Karpas-422 (cell line): Measurements from ENCODE around the gene WAPL. TPM values are rescaled to one million over a fixed set of nuclear protein-coding genes. Genes with fewer than 3 reads are reported as not detected.
A peak's percentile ranks its signal among the peaks of the same experiment; 100 is the strongest.
"Not testable (repeated sequence)": the region's sequence is repeated elsewhere in the genome, so short reads cannot be mapped to it uniquely, and the experiment has no call there.

Experiments used
- DNase-seq: peaks from one replicate; pipeline ENCODE4 v3.0.0-alpha.2; 2015
- H2AFZ ChIP-seq: fragments of 200-600 bp; sonication (generic); 2 replicates; pipeline ENCODE4 v1.6.1; 2014; ENCODE audit warnings: antibody characterized with exemption, low read length, mixed read lengths
- H3K27ac ChIP-seq: fragments of 200-600 bp; sonication (generic); 2 replicates; pipeline ENCODE4 v1.5.1; 2014; ENCODE audit warnings: mild to moderate bottlenecking, low read length, moderate library complexity
- H3K27me3 ChIP-seq: fragments of 200-600 bp; sonication (generic); 2 replicates; pipeline ENCODE4 v1.6.1; 2014; ENCODE audit warnings: low read length, mixed read lengths
- H3K36me3 ChIP-seq: fragments of 200-600 bp; sonication (generic); 2 replicates; pipeline ENCODE4 v1.6.1; 2014; ENCODE audit warnings: low read length, mixed read lengths; ENCODE audit not compliant: insufficient read depth
- H3K4me1 ChIP-seq: fragments of 200-600 bp; sonication (generic); 2 replicates; pipeline ENCODE4 v1.6.1; 2014; ENCODE audit warnings: mild to moderate bottlenecking, low read length, mixed read lengths
- H3K4me2 ChIP-seq: fragments of 200-600 bp; sonication (generic); 2 replicates; pipeline ENCODE4 v1.6.1; 2014; ENCODE audit warnings: low read length, low read depth, mild to moderate bottlenecking; ENCODE audit not compliant: poor library complexity, severe bottlenecking
- H3K4me3 ChIP-seq: fragments of 200-600 bp; sonication (generic); 2 replicates; pipeline ENCODE4 v1.5.1; 2014; ENCODE audit warnings: mild to moderate bottlenecking, antibody characterized with exemption, low read length, mixed read lengths
- H3K79me2 ChIP-seq: fragments of 200-600 bp; sonication (generic); 2 replicates; pipeline ENCODE4 v1.6.1; 2014; ENCODE audit warnings: mild to moderate bottlenecking, low read length, mixed read lengths
- H3K9ac ChIP-seq: fragments of 200-600 bp; sonication (generic); 2 replicates; pipeline ENCODE4 v1.6.0; 2014; ENCODE audit warnings: low read length
- H3K9me2 ChIP-seq: fragments of 200-600 bp; sonication (generic), shearing (Covaris generic); replicated peaks from 2 replicates; pipeline ENCODE4 v1.6.0; 2014; ENCODE audit warnings: mild to moderate bottlenecking, low read length, moderate library complexity; ENCODE audit not compliant: insufficient read depth
- H3K9me3 ChIP-seq: fragments of 300-700, 200-600 bp; sonication (generic); 2 replicates; pipeline ENCODE4 v1.6.1; 2014; ENCODE audit warnings: low read length, mixed read lengths
- H4K20me1 ChIP-seq: fragments of 200-600 bp; sonication (generic); 2 replicates; pipeline ENCODE4 v1.6.1; 2014; ENCODE audit warnings: mild to moderate bottlenecking, antibody characterized with exemption, low read length, low read depth; ENCODE audit not compliant: insufficient read depth
- total RNA-seq: library from RNA; depleted of rRNA; stranded (reverse); fragments of >200 nt; shearing (Covaris generic); gene quantifications from 2 replicates; pipeline ENCODE4 v1.2.3, GENCODE V29; 2014; ENCODE audit warnings: low replicate concordance

The WAPL gene
- total RNA-seq, 1 experiment from 2014 or later: 30.5 TPM

- Histone ChIP-seq H3K9ac (no peak overlapping the region), H3K9me3 (no peaks in the 10 kb centered on the region), H3K27me3 (no peaks in the 10 kb centered on the region), H2AFZ (no peak overlapping the region), H4K20me1 (no peaks in the 10 kb centered on the region), H3K36me3 (no peaks in the 10 kb centered on the region), H3K4me2 (no peak overlapping the region), H3K4me3 (no peak overlapping the region), H3K79me2 (no peaks in the 10 kb centered on the region), H3K27ac (no peak overlapping the region), H3K9me2 (no peaks in the 10 kb centered on the region), H3K4me1 (no peaks in the 10 kb centered on the region)
- DNase-seq: no peak
Observed at GRCh38 chr10:86535132-86535882, 13.7 kb upstream of the WAPL start.

DNA sequence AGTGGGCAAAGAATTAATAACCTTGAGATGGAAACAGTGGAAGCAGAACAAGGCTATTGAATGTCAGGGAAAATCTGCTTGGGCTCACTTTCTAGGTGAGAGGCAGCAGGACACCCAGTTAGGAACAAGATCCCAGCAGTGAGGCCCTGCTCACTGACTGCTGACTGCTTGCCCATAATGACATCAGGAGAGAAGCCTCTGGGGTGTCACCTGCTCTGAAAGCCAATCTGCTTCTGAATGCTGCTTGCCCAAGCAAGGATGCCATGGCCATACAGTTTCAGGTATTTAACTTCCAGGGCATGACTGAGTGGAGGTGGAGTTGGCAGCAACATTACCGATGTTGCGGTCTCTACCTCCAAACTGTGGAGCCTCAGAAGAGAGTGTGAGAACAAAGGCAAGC, 11.7 kb upstream of the WAPL start:
- DNase-seq: no peak
- Histone ChIP-seq H3K36me3 (no peaks in the 10 kb centered on the region), H3K9me2 (no peaks in the 10 kb centered on the region), H3K27ac (no peak overlapping the region), H3K9me3 (no peaks in the 10 kb centered on the region), H3K4me3 (no peak overlapping the region), H3K4me2 (no peak overlapping the region), H2AFZ (no peak overlapping the region), H4K20me1 (no peaks in the 10 kb centered on the region), H3K9ac (no peak overlapping the region), H3K79me2 (no peaks in the 10 kb centered on the region), H3K4me1 (no peaks in the 10 kb centered on the region), H3K27me3 (no peaks in the 10 kb centered on the region)

DNA sequence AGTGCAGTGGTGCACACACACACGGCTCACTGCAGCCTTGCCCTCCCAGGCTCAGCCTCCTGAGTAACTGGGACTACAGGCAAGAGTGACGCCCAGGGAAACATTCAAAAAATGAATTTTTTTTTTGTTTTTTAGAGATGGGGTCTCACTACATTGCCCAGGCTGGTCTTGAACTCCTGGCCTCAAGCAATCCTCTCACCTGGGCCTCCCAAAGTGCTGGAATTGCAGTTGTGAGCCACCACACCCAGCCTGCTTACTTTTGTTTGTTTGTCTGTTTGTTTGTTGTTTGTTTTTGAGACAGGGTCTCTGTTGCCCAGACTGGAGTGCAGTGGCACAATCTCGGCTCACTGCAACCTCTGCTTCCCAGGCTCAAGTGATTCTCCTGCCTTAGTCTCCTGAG, 7.1 kb upstream of the WAPL start:
- H3K4me2 ChIP-seq, H3K4me3 ChIP-seq, H3K27ac ChIP-seq, H3K9ac ChIP-seq, H3K9me2 ChIP-seq, DNase-seq, H3K4me1 ChIP-seq, H3K79me2 ChIP-seq, H3K9me3 ChIP-seq, H2AFZ ChIP-seq, H3K36me3 ChIP-seq, H3K27me3 ChIP-seq, H4K20me1 ChIP-seq: not testable (repeated sequence)

GRCh38 chr10:86526606-86527005, 5.0 kb upstream of the WAPL start:
- no peaks in the 10 kb centered on the region for H3K79me2 ChIP-seq
- no peak overlapping the region for H3K4me2 ChIP-seq
- H3K9me2 ChIP-seq: no peaks in the 10 kb centered on the region
- no peak overlapping the region for H3K9ac ChIP-seq
- no peaks in the 10 kb centered on the region for H3K27me3 ChIP-seq
- H3K27ac ChIP-seq: no peak overlapping the region
- no peaks in the 10 kb centered on the region for H3K36me3 ChIP-seq
- H3K9me3 ChIP-seq: no peaks in the 10 kb centered on the region
- H2AFZ ChIP-seq: no peak overlapping the region
- H4K20me1 ChIP-seq: no peaks in the 10 kb centered on the region
- DNase-seq: no peak
- H3K4me3 ChIP-seq: no peak overlapping the region
- H3K4me1 ChIP-seq: peaks cover 13% of the 10 kb centered on the region

GRCh38 chr10:86525713-86526112, 4.1 kb upstream of the WAPL start:
- H3K27ac ChIP-seq, H3K9ac ChIP-seq, H3K4me2 ChIP-seq, H3K27me3 ChIP-seq, H3K9me2 ChIP-seq, H3K4me3 ChIP-seq, H2AFZ ChIP-seq, H3K9me3 ChIP-seq, H3K79me2 ChIP-seq, H4K20me1 ChIP-seq, DNase-seq, H3K36me3 ChIP-seq: not testable (repeated sequence)
- peaks cover 13% of the 10 kb centered on the region for H3K4me1 ChIP-seq

DNA sequence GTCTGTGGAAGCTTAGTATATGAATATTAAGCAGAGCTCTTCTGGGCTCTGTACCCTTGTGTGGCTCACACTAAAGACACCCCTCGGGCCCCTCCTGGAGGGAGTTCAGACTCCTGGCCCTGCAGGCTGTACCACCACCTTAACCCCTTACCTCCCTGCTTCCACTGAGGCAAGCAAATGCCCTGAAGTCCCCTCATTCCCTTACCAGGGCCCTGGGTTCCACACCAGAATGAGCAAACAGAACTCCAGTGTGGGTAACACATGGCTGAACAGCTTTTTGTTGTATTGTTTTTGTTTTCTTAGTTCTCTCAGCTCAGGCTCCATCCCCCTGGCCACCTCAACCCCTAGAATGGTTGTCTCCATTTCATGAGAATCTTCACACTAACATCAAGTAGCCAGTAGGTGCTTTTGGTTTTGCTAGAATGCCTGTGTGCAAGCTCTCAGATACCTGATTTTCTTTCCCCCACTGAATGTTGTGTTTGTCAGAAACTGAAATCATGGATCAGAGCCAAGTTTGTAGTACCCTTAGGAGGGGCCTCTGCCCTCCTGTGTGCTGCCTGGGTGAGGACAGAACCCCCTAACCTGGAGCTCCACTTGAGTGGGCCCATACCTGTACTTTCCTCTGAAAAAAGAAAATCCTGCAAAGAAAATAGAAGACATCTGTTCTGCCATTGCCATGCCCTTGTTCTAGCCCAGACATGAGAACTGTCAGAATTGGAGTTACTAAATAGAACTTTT, 2.8 kb upstream of the WAPL start:
- Histone ChIP-seq H3K27ac (no peak overlapping the region), H3K4me1 (peaks cover 23% of the 10 kb centered on the region), H3K9me2 (no peaks in the 10 kb centered on the region), H3K4me2 (no peak overlapping the region), H3K27me3 (no peaks in the 10 kb centered on the region), H2AFZ (no peak overlapping the region), H3K9ac (no peak overlapping the region), H3K79me2 (peaks cover 18% of the 10 kb centered on the region), H3K36me3 (0 out of 2 replicates have a peak, but pooled peaks cover 2% of the 10 kb centered on the region), H3K4me3 (no peak overlapping the region), H4K20me1 (0 out of 2 replicates have a peak, but pooled peaks cover 5% of the 10 kb centered on the region), H3K9me3 (no peaks in the 10 kb centered on the region)
- no peak for DNase-seq

- H3K27me3 ChIP-seq: no peaks in the 10 kb centered on the region
- no peak overlapping the region for H2AFZ ChIP-seq
- H3K4me2 ChIP-seq: peak overlapping the region; percentile 68
- peaks cover 7% of the 10 kb centered on the region; the same call in 1 of the 2 replicates for H3K36me3 ChIP-seq
- H3K79me2 ChIP-seq: peaks cover 29% of the 10 kb centered on the region
- DNase-seq: no peak
- H3K9me2 ChIP-seq: no peaks in the 10 kb centered on the region
- no peaks in the 10 kb centered on the region for H3K9me3 ChIP-seq
- H3K9ac ChIP-seq: no peak overlapping the region
- H3K27ac ChIP-seq: no peak overlapping the region
- 0 out of 2 replicates have a peak, but pooled peaks cover 5% of the 10 kb centered on the region for H4K20me1 ChIP-seq
- no peak overlapping the region for H3K4me3 ChIP-seq
- peaks cover 32% of the 10 kb centered on the region for H3K4me1 ChIP-seq
Observed at GRCh38 chr10:86523348-86523747, 1.8 kb upstream of the WAPL start.

DNA sequence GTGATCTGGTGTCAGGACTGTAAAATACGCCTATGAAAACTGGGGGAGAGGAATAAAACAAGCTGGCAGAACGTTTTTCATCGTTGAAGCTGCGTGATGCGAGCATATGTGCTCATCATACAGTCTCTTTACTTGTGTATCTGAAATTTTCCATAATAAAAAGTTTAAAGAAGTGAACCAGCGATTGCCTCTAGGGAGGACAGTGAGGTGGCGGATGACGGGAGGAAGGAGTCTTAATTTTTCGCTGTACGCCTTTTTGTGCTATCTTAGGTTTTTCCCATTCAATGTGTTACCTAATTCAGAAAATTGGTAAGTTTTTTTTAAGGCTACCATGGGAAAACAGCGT, 891 bp upstream of the WAPL start:
- peak overlapping the region; percentile 68 for H3K4me2 ChIP-seq
- H3K79me2 ChIP-seq: peaks cover 37% of the 10 kb centered on the region
- peak overlapping the region; percentile 81 for H3K4me3 ChIP-seq
- 0 out of 2 replicates have a peak, but pooled peaks cover 5% of the 10 kb centered on the region for H4K20me1 ChIP-seq
- H3K9me2 ChIP-seq: no peaks in the 10 kb centered on the region
- no peaks in the 10 kb centered on the region for H3K27me3 ChIP-seq
- H2AFZ ChIP-seq: no peak overlapping the region
- peak; percentile 50 for DNase-seq
- H3K4me1 ChIP-seq: peaks cover 32% of the 10 kb centered on the region
- H3K27ac ChIP-seq: peak overlapping the region; percentile 63
- H3K36me3 ChIP-seq: peaks cover 10% of the 10 kb centered on the region; the same call in 1 of the 2 replicates
- no peaks in the 10 kb centered on the region for H3K9me3 ChIP-seq
- H3K9ac ChIP-seq: peak overlapping the region; percentile 91
